Heart left ventricle (tissue), 16 donors: ENCODE measurements around the gene CALCOCO1. TPM values are rescaled to one million over a fixed set of nuclear protein-coding genes. Genes with fewer than 3 reads are reported as not detected.
A peak's percentile ranks its signal among the peaks of the same experiment; 100 is the strongest.

ENCODE experiments used
- ATAC-seq, 4 donors: fragments of 200-7000 bp; cut with Tn5 transposase; one replicate each; pipeline ENCODE4 v1.9.1; 2020 to 2022; ENCODE audit warnings: moderate library complexity in 4 of 4, mild to moderate bottlenecking in 3 of 4, moderate number of reproducible peaks in 1 of 4
- DNase-seq, 5 donors: peaks; one replicate each; pipeline ENCODE4 v3.0.0-alpha.2; 2020
- H3K27ac ChIP-seq, 12 donors: fragments of 200-600 bp; sonication (generic) in 4 of 12; one replicate each; pipeline versions ENCODE4 v1.5.0 to v1.8.0; 2016 to 2022; ENCODE audit warnings: mild to moderate bottlenecking in 2 of 12
- H3K27me3 ChIP-seq, 9 donors: fragments of 200-600 bp; sonication (generic) in 2 of 9; one replicate each; pipeline versions ENCODE4 v1.5.1 to v1.8.0; 2016 to 2022; ENCODE audit warnings: mild to moderate bottlenecking in 3 of 9
- H3K36me3 ChIP-seq, 9 donors: fragments of 200-600 bp; sonication (generic) in 2 of 9; one replicate each; pipeline versions ENCODE4 v1.5.0 to v1.8.0; 2018 to 2022; ENCODE audit warnings: mild to moderate bottlenecking in 2 of 9
- H3K4me1 ChIP-seq, 12 donors: fragments of 200-600 bp; sonication (generic) in 4 of 12; one replicate each; pipeline versions ENCODE4 v1.5.0 to v1.8.0; 2016 to 2022; ENCODE audit warnings: mild to moderate bottlenecking in 3 of 12
- H3K4me3 ChIP-seq, 12 donors: fragments of 200-600 bp; sonication (generic) in 4 of 12; one replicate each; pipeline versions ENCODE4 v1.5.0 to v1.8.0; 2017 to 2022; ENCODE audit warnings: mild to moderate bottlenecking in 9 of 12, moderate library complexity in 4 of 12
- H3K9me3 ChIP-seq, 12 donors: fragments of 200-600 bp; sonication (generic) in 4 of 12; one replicate each; pipeline versions ENCODE4 v1.5.0 to v1.8.0; 2016 to 2022; ENCODE audit warnings: mild to moderate bottlenecking in 1 of 12
- CTCF ChIP-seq, 12 donors: fragments of 200-600 bp; sonication (generic) in 4 of 12; IDR thresholded peaks; one replicate each; pipeline versions ENCODE4 v1.5.0 to v1.8.0; 2018 to 2022; ENCODE audit warnings: antibody characterized with exemption in 12 of 12, mild to moderate bottlenecking in 5 of 12
- POLR2A ChIP-seq, 2 donors: fragments of 450-650 bp; IDR thresholded peaks; one replicate each; pipeline ENCODE4 v1.6.1; 2017; ENCODE audit warnings: antibody characterized with exemption in 2 of 2, mild to moderate bottlenecking in 2 of 2, moderate library complexity in 2 of 2
- WGBS, 4 donors: extraction: QIAGEN DNeasy Blood & Tissue Kit in 2 of 4; methylation state at CpG; one replicate each; pipeline versions ENCODE4 v1.1.5 to v1.1.7; 2013 to 2018; 5-methylcytosine and 5-hydroxymethylcytosine counted together
- intact Hi-C, 10 donors: fragments of 100-400 bp; cut with DNase I; formaldehyde crosslinking; loops; one replicate each; pipeline versions ENCODE4 v1.11.1 to v1.14.2; 2022
- polyA plus RNA-seq, 2 donors: library from polyadenylated mRNA; stranded (reverse); fragments of 200-250 nt; gene quantifications; one replicate each; pipeline ENCODE4 v1.2.3, GENCODE V29; 2013
- total RNA-seq, 9 donors: library from RNA; depleted of rRNA in 2 of 9; stranded (reverse); fragments of >200 nt in 2 of 9; fragmentation: NEBNext Ultra II Directional in 3 of 9; extraction: Animal tissue kit (Norgen Biotek cat#: 25700) in 3 of 9; gene quantifications; one replicate each; pipeline versions ENCODE4 v1.1.0 to v1.2.4, GENCODE V29; 2016 to 2023
- donor health status: ischemic (EF 13 %, LVEDD 7.1; RV severe dilation, severe dysfunction).
- donor health status: healthy with polysubstance abuse.
- donor health status: DM: no; HTN: yes; CAD: no.
- donor health status: DM: no; HTN: no; CAD: no.
- donor health status: ischemic (EF 25% LVEDD 6.9; RV normal size, moderate dysfunction).
- donor health status: ischemic (EF 25% LVEDD 5.7; RV mildly dilated, moderate dysfunction).
- donor health status: healthy.
- donor health status: DM: yes; HTN: yes; CAD: no.
- donor health status: ischemic (EF 35%, LVEDD 5.7; RV mildly dilated, moderate dysfunction).
- donor health status: nonischemic (EF 11% LVEDD 7.7; RV severe dilation, severe dysfunction).
- donor health status: DM: yes; HTN: yes; CAD: no.
- donor health status: PGD.
- donor health status: ischemic (EF 29% LVEDD 5.4; RV normal size, mild dysfunction).
- donor health status: nonischemic (EF 23%, LVEDD 6.1; RV moderate dilation, normal function).

Gene CALCOCO1
- total and polyA plus RNA-seq, 11 donors: 86.7 to 352 (median 197) TPM

DNA sequence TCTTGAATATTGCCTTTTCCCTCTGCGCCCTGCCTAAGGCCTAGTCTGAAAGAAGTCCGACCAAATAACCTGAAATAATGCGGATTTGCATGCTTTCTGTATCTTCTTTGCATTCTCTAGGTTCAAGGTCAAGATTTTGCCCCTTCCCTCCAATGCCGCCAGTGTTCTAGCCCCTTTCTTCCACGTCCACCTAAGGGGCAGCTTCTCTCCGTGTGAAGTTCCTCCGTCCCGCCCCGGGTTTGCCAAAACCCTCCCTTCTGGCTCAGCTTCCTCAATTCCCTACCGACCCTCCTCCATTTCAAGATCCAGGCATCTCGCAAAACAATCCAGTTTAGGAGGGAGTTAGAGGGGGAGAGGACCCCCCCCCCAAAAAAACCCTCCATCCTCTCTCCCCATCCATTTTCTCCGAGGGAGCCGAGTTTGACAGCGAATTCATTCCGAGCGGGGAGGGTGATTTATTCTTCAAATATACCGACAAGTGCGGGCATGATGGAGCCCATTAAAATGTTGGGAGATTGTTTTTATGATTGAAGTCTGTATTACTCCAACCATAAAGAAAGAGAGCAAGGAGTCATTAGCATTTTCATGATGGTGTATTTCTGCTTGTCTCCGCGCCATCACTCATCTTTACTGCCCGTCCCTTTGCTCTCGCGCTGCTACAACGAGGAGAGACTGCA lies 30.5 kb downstream of the CALCOCO1 start:
- 25 to 38% (median 30%) methylated on average over 24 of the region's 24 CpGs for WGBS, 4 donors
- ATAC-seq (peak in 2 of 4 donors; percentile 9 to 19), DNase-seq (no peak)
- intact Hi-C loops: no loop called here
- Histone ChIP-seq H3K27me3 (peaks cover 17 to 92% (median 47%) of the 10 kb centered on the region in 9 donors), H3K36me3 (no peaks in the 10 kb centered on the region), H3K4me3 (peak overlapping the region in 10 of 12 donors; percentile 4 to 53 (median 38)), H3K4me1 (peaks cover 0 to 23% (median 14%) of the 10 kb centered on the region in 12 donors), H3K27ac (no peak overlapping the region), H3K9me3 (no peaks in the 10 kb centered on the region)
- no peak for TF ChIP-seq POLR2A (IDR thresholded peaks at IDR 0.05)
- no peak for TF ChIP-seq CTCF (IDR thresholded peaks at IDR 0.05)

GRCh38 chr12:53696285-53696654 lies 31.0 kb downstream of the CALCOCO1 start:
- Histone ChIP-seq H3K4me3 (peak overlapping the region in 10 of 12 donors; percentile 4 to 53 (median 38)), H3K4me1 (peaks cover 0 to 23% (median 14%) of the 10 kb centered on the region in 12 donors), H3K9me3 (no peaks in the 10 kb centered on the region), H3K36me3 (no peaks in the 10 kb centered on the region), H3K27ac (no peak overlapping the region), H3K27me3 (peaks cover 17 to 90% (median 47%) of the 10 kb centered on the region in 9 donors)
- 1 to 2% (median 2%) methylated on average over 11 of the region's 11 CpGs for WGBS, 4 donors
- peak in 4 of 5 donors; percentile 59 to 76 (median 64) for DNase-seq
- peak; percentile 81 to 93 (median 88) for ATAC-seq
- TF ChIP-seq POLR2A (IDR thresholded peaks at IDR 0.05): no peak
- no peak for TF ChIP-seq CTCF (IDR thresholded peaks at IDR 0.05)
- intact Hi-C loops: no loop called here

DNA sequence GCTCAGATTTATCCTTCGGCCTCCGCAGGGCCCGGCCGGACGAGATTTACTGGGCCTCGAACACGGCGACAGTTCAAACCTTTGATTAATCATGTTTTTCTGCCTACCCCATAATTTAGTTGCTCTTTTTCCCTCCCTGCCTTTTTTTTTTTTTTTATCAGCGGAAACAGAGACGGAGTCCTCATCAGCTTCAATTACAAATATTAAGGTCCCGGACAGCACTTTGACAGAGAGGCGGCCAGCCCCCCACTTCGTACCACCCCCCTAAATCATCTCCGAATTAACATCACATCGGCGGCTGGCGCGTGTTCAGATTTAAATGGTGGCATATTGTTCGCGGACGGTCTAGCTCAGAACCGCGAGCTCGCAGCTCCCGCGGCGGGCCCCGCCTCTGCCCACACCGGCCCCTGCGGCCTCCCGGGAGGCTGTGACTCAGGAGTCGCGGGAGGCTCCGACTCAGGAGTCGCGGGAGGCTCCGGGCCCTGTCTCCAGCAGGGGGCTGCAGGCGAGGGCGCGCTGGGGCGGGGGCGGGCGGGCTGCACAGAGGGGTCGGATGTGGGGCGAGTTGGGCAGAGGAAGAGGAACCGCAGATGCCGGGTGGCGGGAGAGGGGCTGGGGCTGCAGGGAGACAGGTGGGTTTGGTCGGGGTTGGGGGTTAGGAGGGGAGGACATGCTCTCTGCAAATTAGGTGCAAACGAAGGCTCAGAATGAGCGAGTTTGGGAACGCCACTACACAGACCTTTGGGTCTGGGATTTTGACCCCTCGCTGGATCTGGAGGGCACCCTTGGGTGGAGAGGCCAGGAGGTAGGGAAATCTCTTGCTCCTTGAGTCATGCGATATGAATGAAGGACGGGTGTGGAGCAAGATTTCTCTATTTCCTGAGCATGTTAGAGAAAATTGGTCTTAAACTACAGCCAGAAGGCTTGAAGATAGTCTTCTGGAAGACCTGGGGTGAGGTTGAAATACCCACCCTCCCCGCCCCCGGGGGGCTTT lies 31.8 kb downstream of the CALCOCO1 start:
- Histone ChIP-seq H3K27me3 (peaks cover 17 to 89% (median 47%) of the 10 kb centered on the region in 9 donors), H3K4me1 (peaks cover 0 to 23% (median 14%) of the 10 kb centered on the region in 12 donors), H3K4me3 (peak overlapping the region in 11 of 12 donors; percentile 12 to 53 (median 34)), H3K27ac (no peak overlapping the region), H3K36me3 (no peaks in the 10 kb centered on the region), H3K9me3 (no peaks in the 10 kb centered on the region)
- TF ChIP-seq POLR2A (IDR thresholded peaks at IDR 0.05) (no peak), CTCF (IDR thresholded peaks at IDR 0.05) (peak in 1 of 12 donors; percentile 22)
- 5 to 9% (median 6%) methylated on average over 52 to 57 of the region's 57 CpGs for WGBS, 4 donors
- ATAC-seq: peak in 3 of 4 donors; percentile 47 to 68 (median 47)
- intact Hi-C loops: no loop called here
- DNase-seq: peak in 3 of 5 donors; percentile 41 to 67 (median 47)

DNA sequence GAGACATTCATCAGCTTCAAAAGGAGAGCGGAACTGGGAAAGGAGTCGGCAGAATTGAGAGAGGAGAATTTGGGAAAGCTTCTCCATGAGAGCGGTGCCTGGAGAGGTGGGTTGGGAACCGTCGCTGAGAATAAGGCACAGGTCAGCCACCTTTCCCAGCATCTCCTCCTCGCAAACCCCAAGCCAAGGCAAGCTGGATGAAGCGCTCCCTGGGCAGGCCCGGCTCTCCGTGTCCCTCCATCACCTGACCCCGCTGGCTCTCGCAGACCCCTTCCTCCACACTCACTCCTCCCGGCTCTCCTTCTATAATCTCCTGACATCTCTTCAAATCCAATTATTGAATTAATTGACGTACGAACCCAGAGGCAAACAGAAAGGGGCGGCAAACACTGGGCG lies 32.5 kb downstream of the CALCOCO1 start:
- Histone ChIP-seq H3K4me3 (peak overlapping the region in 5 of 12 donors; percentile 32 to 53 (median 42)), H3K9me3 (no peaks in the 10 kb centered on the region), H3K36me3 (no peaks in the 10 kb centered on the region), H3K27ac (no peak overlapping the region), H3K27me3 (peaks cover 17 to 85% (median 47%) of the 10 kb centered on the region in 9 donors), H3K4me1 (peaks cover 0 to 23% (median 14%) of the 10 kb centered on the region in 12 donors)
- WGBS, 4 donors: 38 to 46% (median 45%) methylated on average over 16 of the region's 16 CpGs
- no peak for TF ChIP-seq POLR2A (IDR thresholded peaks at IDR 0.05)
- no peak for TF ChIP-seq CTCF (IDR thresholded peaks at IDR 0.05)
- intact Hi-C loops: no loop called here
- ATAC-seq: no peak
- no peak for DNase-seq
